ENCODE data around the gene MSRB1. TPM values are rescaled to one million over a fixed set of nuclear protein-coding genes. Genes with fewer than 3 reads are reported as not detected.

The MSRB1 gene
- total RNA-seq, 4 donors from 2014 or later: 5.0 to 43.7 (median 12.4) TPM

DNA sequence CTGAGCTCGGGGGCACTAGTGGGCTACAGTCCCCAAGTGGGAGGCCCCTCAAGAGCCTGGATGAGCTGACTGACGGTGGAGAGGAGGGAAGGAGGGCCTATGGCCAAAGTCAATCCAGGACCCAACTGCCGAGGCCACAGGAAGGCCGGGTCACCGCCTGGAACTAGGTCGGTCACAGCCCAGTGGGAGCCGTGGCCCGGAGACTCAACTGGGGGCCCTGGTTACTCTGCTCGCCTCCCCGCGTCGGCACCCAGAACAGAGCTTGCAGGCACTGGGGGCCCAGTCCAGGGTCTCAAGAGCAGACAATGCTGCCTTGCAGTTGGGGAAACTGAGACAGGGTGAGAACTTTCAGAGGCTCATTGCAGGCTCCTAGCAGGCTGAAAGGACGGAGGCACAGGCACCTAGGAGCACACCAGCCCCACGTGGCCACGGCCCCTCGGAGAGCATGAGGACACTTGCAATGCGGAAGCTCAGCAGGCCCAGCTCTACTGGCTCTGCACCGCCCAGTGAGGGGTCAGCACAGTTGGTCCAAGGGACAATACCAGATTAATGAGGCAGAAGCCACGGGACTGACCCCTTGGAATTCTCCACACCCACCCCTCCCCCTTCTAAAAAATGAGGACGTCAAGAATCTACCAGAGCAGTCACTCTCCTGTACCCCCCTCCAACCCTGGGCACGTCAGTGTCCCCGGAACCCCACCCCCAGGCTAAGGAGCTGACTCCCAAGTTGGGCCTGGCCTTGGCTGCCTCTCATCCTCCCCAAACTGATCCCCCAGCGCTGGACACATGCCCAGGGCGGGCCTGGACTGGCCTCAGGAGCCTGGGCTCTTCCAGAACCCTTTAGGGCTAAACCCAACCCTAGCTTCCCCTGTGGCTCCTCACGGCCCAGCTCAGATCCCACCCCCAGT is 27.0 kb downstream of the MSRB1 start:
- WGBS, 2 donors: 60 to 77% methylated on average over 12 to 16 of the region's 25 CpGs
- H3K27me3 ChIP-seq: peaks cover 12% of the 10 kb centered on the region

GRCh38 chr16:1914988-1915387 is 28.0 kb downstream of the MSRB1 start:
- H3K27ac ChIP-seq: no peak overlapping the region
- no peak for DNase-seq
- peaks cover 12% of the 10 kb centered on the region for H3K27me3 ChIP-seq
- no peaks in the 10 kb centered on the region for H3K9me3 ChIP-seq
- no peak overlapping the region for H3K4me3 ChIP-seq (replicated peaks in 1 of 3)
- peaks cover 0 to 21% of the 10 kb centered on the region in 2 donors for H3K4me1 ChIP-seq
- H3K36me3 ChIP-seq: no peaks in the 10 kb centered on the region
- intact Hi-C loops (cut with DNase I): no loop called here
- WGBS, 2 donors: 60 to 66% methylated on average over 8 of the region's 8 CpGs
- TF ChIP-seq POLR2A (IDR thresholded peaks at IDR 0.05) (no peak), CTCF (IDR thresholded peaks at IDR 0.05) (no peak)

More for the DNA sequence above, 27.0 kb downstream of the MSRB1 start:
- peaks cover 0 to 21% of the 10 kb centered on the region in 2 donors for H3K4me1 ChIP-seq
- H3K4me3 ChIP-seq (replicated peaks in 1 of 3): no peak overlapping the region
- intact Hi-C loops (cut with DNase I): no loop called here
- no peaks in the 10 kb centered on the region for H3K36me3 ChIP-seq
- H3K27ac ChIP-seq: no peak overlapping the region
- DNase-seq: no peak
- no peaks in the 10 kb centered on the region for H3K9me3 ChIP-seq
- no peak for TF ChIP-seq CTCF (IDR thresholded peaks at IDR 0.05)
- no peak for TF ChIP-seq POLR2A (IDR thresholded peaks at IDR 0.05)

GRCh38 chr16:1914084-1914608 is 28.9 kb downstream of the MSRB1 start:
- peaks cover 6% of the 10 kb centered on the region for H3K27me3 ChIP-seq
- no peak overlapping the region for H3K4me3 ChIP-seq (replicated peaks in 1 of 3)
- intact Hi-C loops (cut with DNase I): no loop called here
- H3K4me1 ChIP-seq: peaks cover 0 to 21% of the 10 kb centered on the region in 2 donors
- no peak for DNase-seq
- WGBS, 2 donors: 57 to 79% methylated on average over 2 to 10 of the region's 15 CpGs
- TF ChIP-seq CTCF (IDR thresholded peaks at IDR 0.05): no peak
- no peak for TF ChIP-seq POLR2A (IDR thresholded peaks at IDR 0.05)
- no peaks in the 10 kb centered on the region for H3K36me3 ChIP-seq
- no peak overlapping the region for H3K27ac ChIP-seq
- no peaks in the 10 kb centered on the region for H3K9me3 ChIP-seq

- H3K9me3 ChIP-seq: no peaks in the 10 kb centered on the region
- no peak overlapping the region for H3K4me3 ChIP-seq (replicated peaks in 1 of 3)
- no peaks in the 10 kb centered on the region for H3K36me3 ChIP-seq
- TF ChIP-seq POLR2A (IDR thresholded peaks at IDR 0.05) (no peak), CTCF (IDR thresholded peaks at IDR 0.05) (no peak)
- DNase-seq: peak in 1 of 2 donors; percentile 21
- WGBS, 2 donors: 47 to 67% methylated on average over 14 to 15 of the region's 21 CpGs
- intact Hi-C loops (cut with DNase I): no loop called here
- H3K27ac ChIP-seq: no peak overlapping the region
- peaks cover 0 to 20% of the 10 kb centered on the region in 2 donors for H3K4me1 ChIP-seq
- no peaks in the 10 kb centered on the region for H3K27me3 ChIP-seq
Measured at GRCh38 chr16:1913327-1914083, 29.5 kb downstream of the MSRB1 start.
